HPDE6-E6E7 (cell line): ENCODE results near the gene ECI1.
A peak's percentile ranks its signal among the peaks of the same experiment; 100 is the strongest.

ENCODE experiments used
- DNase-seq: peaks from one replicate; pipeline ENCODE4 v3.0.0; 2011; ENCODE audit warnings: missing footprints; ENCODE audit errors: extremely low spot score

Gene ECI1

DNA sequence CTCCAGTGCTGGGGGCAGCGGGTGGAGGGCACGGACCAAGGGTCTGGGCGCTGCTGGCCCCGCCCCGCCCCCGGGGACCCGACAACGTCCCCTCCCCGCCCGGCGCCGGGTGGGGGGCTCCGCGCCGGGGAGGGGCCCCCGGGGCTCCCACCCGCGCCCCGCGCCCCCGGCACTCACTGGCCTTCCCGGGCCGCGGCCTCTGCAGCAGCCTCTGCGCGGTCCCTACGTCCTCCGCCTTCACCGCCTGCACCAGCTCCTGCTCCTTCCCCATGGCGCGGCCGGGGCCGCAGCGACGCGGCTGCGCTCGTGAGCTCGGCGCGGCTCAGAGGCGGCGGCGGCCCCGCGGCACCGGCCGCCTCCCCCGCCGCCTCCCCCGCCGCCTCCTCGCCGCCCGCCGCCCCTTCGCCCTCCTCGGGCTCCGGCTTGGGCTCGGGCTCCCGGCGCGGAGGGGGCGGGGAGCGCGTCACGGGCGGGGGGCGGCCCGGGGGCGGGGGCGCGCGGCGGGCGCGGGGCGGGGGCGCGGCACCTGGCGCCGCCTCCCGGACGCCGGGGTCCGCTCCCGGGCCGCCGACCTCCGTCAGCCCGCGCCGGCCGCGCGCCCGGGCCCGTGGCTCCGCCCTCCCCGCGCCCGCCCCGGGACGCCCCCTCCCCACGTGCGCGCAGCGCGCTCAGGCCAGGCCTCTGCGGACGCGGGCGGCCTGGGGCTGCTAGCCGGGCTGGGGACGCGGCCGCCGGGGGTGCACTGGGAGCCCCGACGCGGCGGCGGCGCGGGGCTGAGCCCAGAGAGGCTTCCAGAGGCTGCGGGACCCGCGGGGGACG lies 55.0 kb downstream of the ECI1 start, which contains the start of gene CASKIN1:
Gene CASKIN1 (minus strand): TSS at position 444 of the 819 bp plus-strand sequence. CDS start 173 bp downstream, at position 271.
- DNase-seq: no peak

- DNase-seq: no peak
Observed at GRCh38 chr16:2195322-2196161, 55.8 kb downstream of the ECI1 start.

DNA sequence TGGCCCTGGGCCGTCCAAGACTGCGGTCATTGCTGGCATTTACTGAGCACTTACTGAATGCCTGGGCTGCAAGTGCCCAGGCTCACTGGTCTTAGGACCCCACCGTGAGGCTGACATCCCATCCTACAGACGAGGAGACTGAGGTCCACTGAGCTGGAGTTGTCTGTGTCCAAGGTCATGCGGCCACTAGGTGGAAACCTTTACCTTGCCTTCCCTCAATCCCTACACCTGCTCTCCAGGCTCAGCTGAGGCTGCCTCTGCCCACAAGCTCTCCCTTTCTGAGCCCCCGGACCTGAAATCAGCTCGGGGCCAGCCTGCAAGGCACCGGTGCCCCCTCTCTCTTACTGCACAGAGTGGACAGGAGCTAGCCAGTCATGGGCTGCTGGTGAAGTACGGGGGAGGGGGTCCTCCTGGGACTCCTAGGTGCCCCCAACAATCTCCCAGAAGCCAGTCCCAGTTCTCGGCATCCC lies 56.5 kb downstream of the ECI1 start:
- peak; percentile 59 for DNase-seq

DNA sequence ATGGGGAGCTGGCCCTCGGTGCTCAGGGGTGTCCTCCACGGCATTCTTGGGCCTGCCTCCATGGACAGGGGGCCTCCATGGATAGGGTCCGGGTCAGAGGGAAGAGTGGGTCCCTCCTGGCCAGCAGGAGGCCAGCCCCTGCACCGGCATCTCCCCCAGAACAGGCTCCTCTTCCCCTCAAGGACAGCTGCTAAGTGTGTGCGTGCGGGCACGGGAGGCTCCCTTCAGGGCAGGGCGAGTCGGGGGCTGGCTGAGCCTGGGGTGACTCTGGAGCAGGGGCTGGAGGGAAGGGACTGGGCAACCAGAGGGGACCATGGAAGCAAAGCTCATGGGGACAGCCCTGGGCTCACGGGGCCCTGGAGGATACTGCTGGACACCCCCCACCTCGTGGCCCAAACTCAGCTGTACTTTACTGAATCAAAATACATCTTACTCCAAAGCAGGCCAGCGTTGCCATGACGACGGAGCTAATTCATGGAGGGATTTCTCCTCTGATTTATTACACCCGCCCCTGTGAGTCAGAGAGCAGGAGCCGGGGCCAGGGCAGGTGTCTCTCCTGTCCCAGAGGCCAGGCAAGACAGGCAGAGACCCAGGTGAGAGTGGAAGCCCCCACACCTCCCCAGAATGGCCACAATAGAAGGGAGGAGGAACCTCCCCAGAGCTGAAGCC lies 57.1 kb downstream of the ECI1 start:
- DNase-seq: no peak

- DNase-seq: no peak
Observed at GRCh38 chr16:2191446-2191706, 60.0 kb downstream of the ECI1 start.

GRCh38 chr16:2190659-2191445 lies 60.5 kb downstream of the ECI1 start:
- DNase-seq: no peak

DNA sequence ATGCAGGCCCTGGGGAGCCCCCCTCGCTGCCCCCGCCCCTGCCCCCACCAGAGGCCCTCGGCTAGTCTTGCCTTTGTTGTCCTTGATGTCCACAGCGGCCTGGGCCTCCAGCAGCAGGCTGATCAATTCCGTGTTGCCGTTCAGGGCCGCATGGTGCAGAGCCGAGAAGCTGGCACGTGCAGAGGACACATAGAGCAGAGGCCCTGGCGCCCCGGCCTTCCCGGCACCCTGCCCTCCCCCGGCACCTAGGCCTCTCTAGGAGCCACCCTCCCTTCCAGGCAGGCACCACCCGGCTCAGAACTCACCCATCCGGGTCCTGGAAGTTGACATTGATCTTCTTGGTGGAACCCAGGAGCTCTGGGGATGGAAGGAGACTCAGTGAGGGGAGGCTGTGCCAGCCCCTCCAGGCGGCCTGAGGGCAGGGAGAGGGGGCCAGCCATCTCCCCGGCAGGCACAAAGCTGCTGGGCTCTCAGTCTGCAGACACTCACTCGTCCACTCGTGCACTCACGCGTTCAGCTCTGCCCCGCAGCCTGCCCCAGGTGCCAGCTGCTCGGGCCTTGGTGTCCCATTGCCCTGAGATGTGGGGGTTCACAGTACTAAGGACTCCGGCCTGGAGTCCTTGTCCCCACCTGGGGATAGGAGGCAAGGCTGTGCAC lies 61.3 kb downstream of the ECI1 start:
- DNase-seq: no peak
